ENCODE results near the gene HMGN1. TPM values are rescaled to one million over a fixed set of nuclear protein-coding genes. Genes with fewer than 3 reads are reported as not detected.

The HMGN1 gene
- total and polyA plus RNA-seq, 9 donors = 70.2 to 209 (median 145) TPM

- no peaks in the 10 kb centered on the region for H3K27me3 ChIP-seq
- no peaks in the 10 kb centered on the region for H3K4me1 ChIP-seq (ENCODE audit: insufficient read depth)
- intact Hi-C loops (cut with DNase I) = no loop called here
- DNase-seq = no peak
- no peak overlapping the region for H3K27ac ChIP-seq
- no peak overlapping the region for H3K4me3 ChIP-seq
- WGBS, 3 donors = 62 to 81% (median 73%) methylated on average over 4 of the region's 4 CpGs
- TF ChIP-seq CTCF (IDR thresholded peaks at IDR 0.05) = no peak
- no peaks in the 10 kb centered on the region for H3K9me3 ChIP-seq
- H3K36me3 ChIP-seq = no peaks in the 10 kb centered on the region
Observed at GRCh38 chr21:39364949-39365348, 16.1 kb upstream of the HMGN1 start.

GRCh38 chr21:39363607-39364555 lies 15.0 kb upstream of the HMGN1 start:
- TF ChIP-seq EP300 (IDR thresholded peaks at IDR 0.05) (no peak), CTCF (IDR thresholded peaks at IDR 0.05) (no peak), POLR2A (IDR thresholded peaks at IDR 0.05) (no peak)
- DNase-seq = no peak
- Histone ChIP-seq H3K9me3 (no peaks in the 10 kb centered on the region), H3K27ac (no peak overlapping the region), H3K4me3 (no peak overlapping the region), H3K27me3 (no peaks in the 10 kb centered on the region), H3K36me3 (no peaks in the 10 kb centered on the region), H3K4me1 (ENCODE audit: insufficient read depth) (no peaks in the 10 kb centered on the region)
- intact Hi-C loops (cut with DNase I) = no loop called here
- WGBS, 3 donors = 30 to 48% (median 41%) methylated on average over 6 of the region's 6 CpGs

GRCh38 chr21:39362733-39363132 lies 13.8 kb upstream of the HMGN1 start:
- no peaks in the 10 kb centered on the region for H3K9me3 ChIP-seq
- H3K4me1 ChIP-seq (ENCODE audit: insufficient read depth) = no peaks in the 10 kb centered on the region
- no peaks in the 10 kb centered on the region for H3K27me3 ChIP-seq
- no peaks in the 10 kb centered on the region for H3K36me3 ChIP-seq
- no peak overlapping the region for H3K4me3 ChIP-seq
- WGBS, 3 donors = 85 to 94% (median 93%) methylated on average over 3 of the region's 3 CpGs
- no peak overlapping the region for H3K27ac ChIP-seq
- intact Hi-C loops (cut with DNase I) = no loop called here
- DNase-seq = no peak
- no peak for TF ChIP-seq CTCF (IDR thresholded peaks at IDR 0.05)
- no peak for TF ChIP-seq POLR2A (IDR thresholded peaks at IDR 0.05)
- no peak for TF ChIP-seq EP300 (IDR thresholded peaks at IDR 0.05)

DNA sequence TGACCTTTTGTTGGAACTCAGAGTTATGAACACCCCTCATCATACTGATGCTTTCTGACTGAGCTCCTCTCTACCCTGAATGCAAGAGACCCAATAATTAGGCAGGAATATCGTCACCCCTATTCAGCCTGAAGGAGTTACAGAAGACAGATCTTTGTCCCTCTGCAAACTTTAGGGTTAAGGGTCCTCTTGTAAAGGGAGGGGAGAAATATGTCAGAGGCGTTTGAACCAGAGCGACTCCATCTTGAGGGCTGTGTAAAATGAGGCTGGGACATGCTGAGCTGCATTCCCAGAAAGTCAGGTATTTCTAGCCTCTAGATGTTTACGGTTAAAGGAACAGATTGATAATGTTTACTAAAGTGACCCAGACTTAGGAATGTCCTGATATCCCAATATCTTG lies 10.5 kb upstream of the HMGN1 start:
- no peaks in the 10 kb centered on the region for H3K36me3 ChIP-seq
- H3K9me3 ChIP-seq = no peaks in the 10 kb centered on the region
- WGBS, 3 donors = 59 to 69% (median 67%) methylated on average over 4 of the region's 4 CpGs
- no peak overlapping the region for H3K27ac ChIP-seq
- no peak overlapping the region for H3K4me3 ChIP-seq
- H3K4me1 ChIP-seq (ENCODE audit: insufficient read depth) = no peaks in the 10 kb centered on the region
- intact Hi-C loops (cut with DNase I) = no loop called here
- H3K27me3 ChIP-seq = no peaks in the 10 kb centered on the region
- TF ChIP-seq POLR2A (IDR thresholded peaks at IDR 0.05) (no peak), CTCF (IDR thresholded peaks at IDR 0.05) (no peak), EP300 (IDR thresholded peaks at IDR 0.05) (no peak)
- no peak for DNase-seq

All from ovary (tissue), 9 donors.